A172 (cell line): ENCODE results near the gene PROM2. TPM values are rescaled to one million over a fixed set of nuclear protein-coding genes. Genes with fewer than 3 reads are reported as not detected.

Experiments
- total RNA-seq: library from RNA; depleted of rRNA; stranded (reverse); fragments of >200 nt; shearing (Covaris generic); gene quantifications from 2 replicates; pipeline ENCODE4 v1.2.3, GENCODE V29; 2014; rRNA removed

The PROM2 gene
- total RNA-seq, 1 experiment from 2014 or later = 0.31 TPM

Other genes starting within 250 kb of the PROM2 start
- not detected in 2 replicates for gene MAL, start 248.7 kb upstream of the PROM2 start, total RNA-seq
- gene MRPS5, start 152.6 kb upstream of the PROM2 start, total RNA-seq = 60.7 and 84.4 TPM in 2 replicates
- 3.3 and 8.2 TPM in 2 replicates for gene ZNF514, start 114.6 kb upstream of the PROM2 start, total RNA-seq
- 4.1 and 6.7 TPM in 2 replicates for gene ZNF2, start 108.6 kb upstream of the PROM2 start, total RNA-seq
- gene ZNF892, start 66.9 kb upstream of the PROM2 start, total RNA-seq = 0.41 TPM in 1 of 2 replicates, not detected in the other
- 3.8 and 7.3 TPM in 2 replicates for gene KCNIP3, start 22.9 kb downstream of the PROM2 start, total RNA-seq
- 43.5 and 55.3 TPM in 2 replicates for gene FAHD2A, start 128.3 kb downstream of the PROM2 start, total RNA-seq
- gene TRIM43B, start 210.3 kb downstream of the PROM2 start, total RNA-seq = not detected in 2 replicates